Uterus (tissue), 2 donors: Measurements from ENCODE around the gene ANXA8.
"Not testable (repeated sequence)": the region's sequence is repeated elsewhere in the genome, so short reads cannot be mapped to it uniquely, and the experiment has no call there.

Experiments used
- POLR2A ChIP-seq, 2 donors: fragments of 450-650 bp; IDR thresholded peaks; one replicate each; pipeline ENCODE4 v1.6.1; 2016; ENCODE audit warnings: antibody characterized with exemption in 2 of 2, mild to moderate bottlenecking in 1 of 2, moderate library complexity in 1 of 2
- TF ChIP-seq, protein P1 (sequence below), 4 experiments: fragments of 200-600 bp in 2 of 4; fragments of 450-650 bp in 2 of 4; sonication (generic) in 2 of 4; IDR thresholded peaks; one replicate each; pipeline ENCODE4 v1.5.1; 2016 to 2019; ENCODE audit warnings: antibody characterized with exemption in 4 of 4, mild to moderate bottlenecking in 2 of 4, moderate library complexity in 1 of 4

GRCh38 chr10:47482367-47482766, 1.5 kb downstream of the ANXA8 start:
- TF ChIP-seq, protein P1, sequence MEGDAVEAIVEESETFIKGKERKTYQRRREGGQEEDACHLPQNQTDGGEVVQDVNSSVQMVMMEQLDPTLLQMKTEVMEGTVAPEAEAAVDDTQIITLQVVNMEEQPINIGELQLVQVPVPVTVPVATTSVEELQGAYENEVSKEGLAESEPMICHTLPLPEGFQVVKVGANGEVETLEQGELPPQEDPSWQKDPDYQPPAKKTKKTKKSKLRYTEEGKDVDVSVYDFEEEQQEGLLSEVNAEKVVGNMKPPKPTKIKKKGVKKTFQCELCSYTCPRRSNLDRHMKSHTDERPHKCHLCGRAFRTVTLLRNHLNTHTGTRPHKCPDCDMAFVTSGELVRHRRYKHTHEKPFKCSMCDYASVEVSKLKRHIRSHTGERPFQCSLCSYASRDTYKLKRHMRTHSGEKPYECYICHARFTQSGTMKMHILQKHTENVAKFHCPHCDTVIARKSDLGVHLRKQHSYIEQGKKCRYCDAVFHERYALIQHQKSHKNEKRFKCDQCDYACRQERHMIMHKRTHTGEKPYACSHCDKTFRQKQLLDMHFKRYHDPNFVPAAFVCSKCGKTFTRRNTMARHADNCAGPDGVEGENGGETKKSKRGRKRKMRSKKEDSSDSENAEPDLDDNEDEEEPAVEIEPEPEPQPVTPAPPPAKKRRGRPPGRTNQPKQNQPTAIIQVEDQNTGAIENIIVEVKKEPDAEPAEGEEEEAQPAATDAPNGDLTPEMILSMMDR (IDR thresholded peaks at IDR 0.05), result not testable (repeated sequence)
- not testable (repeated sequence) for TF ChIP-seq POLR2A (IDR thresholded peaks at IDR 0.05)
